WTC11 (cell line): ENCODE measurements around the gene KIAA1328. TPM values are rescaled to one million over a fixed set of nuclear protein-coding genes. Genes with fewer than 3 reads are reported as not detected.

Experiments used
- ATAC-seq: fragments of 200-7000 bp; cut with Tn5 transposase; 2 replicates; pipeline ENCODE4 v1.10.0; 2021; ENCODE audit warnings: mild to moderate bottlenecking, moderate library complexity
- CTCF ChIA-PET: fragments of 300-600 bp; sonication (Branson Sonifier 250); formaldehyde crosslinking; loops from one replicate; lab custom pipeline; 2021; ENCODE audit warnings: antibody characterized with exemption; lab: Charles Lee
- POLR2A ChIA-PET: fragments of 350-600 bp; sonication (Branson Sonifier 250); formaldehyde crosslinking; loops from one replicate; lab custom pipeline; 2021; ENCODE audit warnings: antibody characterized with exemption; lab: Charles Lee
- DNase-seq: peaks from one replicate; pipeline ENCODE4 v3.0.0; 2021; ENCODE audit warnings: low spot score
- H3K27ac Mint-ChIP-seq: 2 replicates; pipeline ENCODE4 v1.8.0; 2021; ENCODE audit warnings: mixed read lengths
- H3K27me3 Mint-ChIP-seq: 2 replicates; pipeline ENCODE4 v1.8.0; 2021; ENCODE audit warnings: low read depth, mild to moderate bottlenecking, moderate library complexity, mixed read lengths
- H3K36me3 Mint-ChIP-seq: 2 replicates; pipeline ENCODE4 v1.8.0; 2021; ENCODE audit warnings: mixed read lengths
- H3K4me1 Mint-ChIP-seq: 2 replicates; pipeline ENCODE4 v1.8.0; 2022; ENCODE audit warnings: mixed read lengths
- H3K4me3 Mint-ChIP-seq: 2 replicates; pipeline ENCODE4 v1.8.0; 2021; ENCODE audit warnings: mild to moderate bottlenecking, moderate library complexity, mixed read lengths
- H3K9me3 Mint-ChIP-seq: 2 replicates; pipeline ENCODE4 v1.8.0; 2021; ENCODE audit warnings: mixed read lengths
- HMGA2 ChIP-seq: fragments of 250-450 bp; sonication (Bioruptor Pico); IDR thresholded peaks from 2 replicates; pipeline ENCODE4 v1.4.0; 2021; ENCODE audit warnings: mild to moderate bottlenecking, moderate library complexity
- TCF7 ChIP-seq: sonication (generic); formaldehyde crosslinking; IDR thresholded peaks from 2 replicates; pipeline ENCODE4 v1.8.0; 2022; ENCODE audit warnings: mild to moderate bottlenecking, low read depth, missing genetic modification reagents, moderate library complexity
- total RNA-seq: library from RNA; stranded (reverse); gene quantifications from 3 replicates; pipeline ENCODE4 v1.2.3, GENCODE V29; 2021
- TF ChIP-seq, protein P1 (sequence below): fragments of 250-450 bp; sonication (Bioruptor Pico); IDR thresholded peaks from 2 replicates; pipeline ENCODE4 v1.8.0; 2021; ENCODE audit warnings: mild to moderate bottlenecking
- TF ChIP-seq, protein P2 (sequence below): sonication (generic); formaldehyde crosslinking; IDR thresholded peaks from 2 replicates; pipeline ENCODE4 v1.8.1; 2023; ENCODE audit warnings: mild to moderate bottlenecking, missing genetic modification reagents, moderate library complexity
- TF ChIP-seq, protein P3 (sequence below): sonication (generic); formaldehyde crosslinking; IDR thresholded peaks from 2 replicates; pipeline ENCODE4 v1.8.1; 2023; ENCODE audit warnings: mild to moderate bottlenecking, missing genetic modification reagents, moderate library complexity
- TF ChIP-seq, protein P4 (sequence below): sonication (generic); formaldehyde crosslinking; IDR thresholded peaks from 2 replicates; pipeline ENCODE4 v1.8.1; 2022; ENCODE audit warnings: mild to moderate bottlenecking, moderate library complexity, missing genetic modification reagents
- TF ChIP-seq, protein P5 (sequence below): sonication (generic); formaldehyde crosslinking; conservative IDR thresholded peaks from 2 replicates; pipeline ENCODE4 v1.8.1; 2023; ENCODE audit warnings: mild to moderate bottlenecking, low read depth, missing genetic modification reagents, moderate library complexity
- TF ChIP-seq, protein P6 (sequence below): fragments of 250-450 bp; sonication (Bioruptor Pico); IDR thresholded peaks from 2 replicates; pipeline ENCODE4 v2.1.2; 2022; ENCODE audit warnings: mild to moderate bottlenecking, moderate library complexity
- TF ChIP-seq, protein P7 (sequence below): sonication (generic); formaldehyde crosslinking; IDR thresholded peaks from 2 replicates; pipeline ENCODE4 v1.8.1; 2023; ENCODE audit warnings: mild to moderate bottlenecking, missing genetic modification reagents

Gene KIAA1328
- total RNA-seq, 1 experiment from 2014 or later: 4.8 TPM

DNA sequence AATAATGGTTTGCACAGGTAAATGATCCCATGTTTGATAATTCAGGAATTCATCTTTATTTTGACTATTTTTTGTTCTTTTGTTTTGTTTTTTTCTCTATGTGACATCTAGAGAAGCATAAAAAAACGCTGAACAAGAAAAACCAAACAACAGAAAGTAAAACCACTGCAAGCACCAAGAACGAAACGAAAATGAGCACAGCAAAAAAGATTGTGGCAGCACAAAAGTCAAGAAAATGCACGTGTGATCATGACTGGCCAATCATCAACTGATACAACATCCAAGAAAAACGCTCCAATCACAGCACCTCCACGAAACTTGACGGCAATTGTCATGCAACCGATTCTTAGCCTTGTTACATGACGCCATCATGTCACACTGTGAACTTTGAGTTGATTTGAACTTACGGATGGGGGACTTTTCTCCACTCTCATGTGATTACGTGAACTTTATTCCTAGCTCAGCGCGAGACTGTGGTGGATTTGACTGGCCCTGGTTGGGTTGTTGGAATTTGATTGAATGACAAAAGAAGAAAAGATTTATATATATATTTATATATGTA lies 417.9 kb downstream of the KIAA1328 start:
- H3K9me3 Mint-ChIP-seq: no peaks in the 10 kb centered on the region
- no peak for ATAC-seq

DNA sequence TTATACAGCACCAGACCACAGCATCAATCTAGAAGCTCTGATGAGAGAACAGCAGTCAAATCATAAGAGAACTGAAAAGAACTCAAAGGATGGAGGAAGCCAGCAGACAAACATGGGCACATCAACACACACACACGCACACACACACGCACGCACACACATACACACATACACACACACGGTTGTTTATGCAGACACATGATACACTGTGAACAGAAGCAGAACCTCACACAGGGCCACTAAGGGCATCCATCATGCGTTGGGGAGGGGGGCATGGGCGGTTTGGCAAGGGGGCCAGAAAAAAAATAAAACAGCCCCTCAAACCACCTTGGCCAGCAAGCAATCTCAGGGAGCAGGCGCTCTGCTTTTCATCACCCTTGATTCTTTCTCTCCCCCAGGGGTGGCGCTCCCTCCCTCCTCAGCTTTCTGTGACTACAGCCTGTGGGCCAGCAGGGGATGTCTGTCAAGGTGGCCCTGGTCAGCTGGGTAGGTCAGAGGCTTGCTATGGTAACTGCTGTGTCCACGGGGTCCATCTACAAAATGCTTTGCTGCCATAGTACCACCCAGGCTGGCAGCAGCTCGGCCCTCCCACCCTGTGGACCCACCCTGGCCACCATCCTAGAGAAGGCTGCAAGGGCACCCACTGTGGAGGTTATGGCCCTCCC lies 418.7 kb downstream of the KIAA1328 start:
- H3K27me3 Mint-ChIP-seq: peaks cover 52% of the 10 kb centered on the region

More for the DNA sequence above, 417.9 kb downstream of the KIAA1328 start:
- Mint-ChIP-seq H3K36me3 (no peaks in the 10 kb centered on the region), H3K27ac (no peak overlapping the region), H3K4me3 (no peak overlapping the region), H3K4me1 (peaks cover 14% of the 10 kb centered on the region), H3K27me3 (peaks cover 52% of the 10 kb centered on the region)
- TF ChIP-seq, protein P1, sequence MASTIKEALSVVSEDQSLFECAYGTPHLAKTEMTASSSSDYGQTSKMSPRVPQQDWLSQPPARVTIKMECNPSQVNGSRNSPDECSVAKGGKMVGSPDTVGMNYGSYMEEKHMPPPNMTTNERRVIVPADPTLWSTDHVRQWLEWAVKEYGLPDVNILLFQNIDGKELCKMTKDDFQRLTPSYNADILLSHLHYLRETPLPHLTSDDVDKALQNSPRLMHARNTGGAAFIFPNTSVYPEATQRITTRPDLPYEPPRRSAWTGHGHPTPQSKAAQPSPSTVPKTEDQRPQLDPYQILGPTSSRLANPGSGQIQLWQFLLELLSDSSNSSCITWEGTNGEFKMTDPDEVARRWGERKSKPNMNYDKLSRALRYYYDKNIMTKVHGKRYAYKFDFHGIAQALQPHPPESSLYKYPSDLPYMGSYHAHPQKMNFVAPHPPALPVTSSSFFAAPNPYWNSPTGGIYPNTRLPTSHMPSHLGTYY (CRISPR knock-in tag): no peak
- TF ChIP-seq, protein P2, sequence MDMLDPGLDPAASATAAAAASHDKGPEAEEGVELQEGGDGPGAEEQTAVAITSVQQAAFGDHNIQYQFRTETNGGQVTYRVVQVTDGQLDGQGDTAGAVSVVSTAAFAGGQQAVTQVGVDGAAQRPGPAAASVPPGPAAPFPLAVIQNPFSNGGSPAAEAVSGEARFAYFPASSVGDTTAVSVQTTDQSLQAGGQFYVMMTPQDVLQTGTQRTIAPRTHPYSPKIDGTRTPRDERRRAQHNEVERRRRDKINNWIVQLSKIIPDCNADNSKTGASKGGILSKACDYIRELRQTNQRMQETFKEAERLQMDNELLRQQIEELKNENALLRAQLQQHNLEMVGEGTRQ (CRISPR knock-in tag): peak; percentile 26
- no peak for DNase-seq
- CTCF ChIA-PET: no interaction called here
- POLR2A ChIA-PET: no interaction called here

More for the DNA sequence above, 418.7 kb downstream of the KIAA1328 start:
- H3K4me3 Mint-ChIP-seq: no peak overlapping the region
- peaks cover 18% of the 10 kb centered on the region for H3K4me1 Mint-ChIP-seq
- no peak overlapping the region for H3K27ac Mint-ChIP-seq
- no peaks in the 10 kb centered on the region for H3K36me3 Mint-ChIP-seq
- POLR2A ChIA-PET: no interaction called here
- DNase-seq (no peak), ATAC-seq (no peak)
- no peaks in the 10 kb centered on the region for H3K9me3 Mint-ChIP-seq
- CTCF ChIA-PET: no interaction called here
- TF ChIP-seq TCF7 (no peak), HMGA2 (no peak)
- TF ChIP-seq, protein P3, sequence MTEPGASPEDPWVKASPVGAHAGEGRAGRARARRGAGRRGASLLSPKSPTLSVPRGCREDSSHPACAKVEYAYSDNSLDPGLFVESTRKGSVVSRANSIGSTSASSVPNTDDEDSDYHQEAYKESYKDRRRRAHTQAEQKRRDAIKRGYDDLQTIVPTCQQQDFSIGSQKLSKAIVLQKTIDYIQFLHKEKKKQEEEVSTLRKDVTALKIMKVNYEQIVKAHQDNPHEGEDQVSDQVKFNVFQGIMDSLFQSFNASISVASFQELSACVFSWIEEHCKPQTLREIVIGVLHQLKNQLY (CRISPR knock-in tag): no peak
- TF ChIP-seq, protein P4, sequence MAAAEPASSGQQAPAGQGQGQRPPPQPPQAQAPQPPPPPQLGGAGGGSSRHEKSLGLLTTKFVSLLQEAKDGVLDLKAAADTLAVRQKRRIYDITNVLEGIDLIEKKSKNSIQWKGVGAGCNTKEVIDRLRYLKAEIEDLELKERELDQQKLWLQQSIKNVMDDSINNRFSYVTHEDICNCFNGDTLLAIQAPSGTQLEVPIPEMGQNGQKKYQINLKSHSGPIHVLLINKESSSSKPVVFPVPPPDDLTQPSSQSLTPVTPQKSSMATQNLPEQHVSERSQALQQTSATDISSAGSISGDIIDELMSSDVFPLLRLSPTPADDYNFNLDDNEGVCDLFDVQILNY: no peak
- TF ChIP-seq, protein P5, sequence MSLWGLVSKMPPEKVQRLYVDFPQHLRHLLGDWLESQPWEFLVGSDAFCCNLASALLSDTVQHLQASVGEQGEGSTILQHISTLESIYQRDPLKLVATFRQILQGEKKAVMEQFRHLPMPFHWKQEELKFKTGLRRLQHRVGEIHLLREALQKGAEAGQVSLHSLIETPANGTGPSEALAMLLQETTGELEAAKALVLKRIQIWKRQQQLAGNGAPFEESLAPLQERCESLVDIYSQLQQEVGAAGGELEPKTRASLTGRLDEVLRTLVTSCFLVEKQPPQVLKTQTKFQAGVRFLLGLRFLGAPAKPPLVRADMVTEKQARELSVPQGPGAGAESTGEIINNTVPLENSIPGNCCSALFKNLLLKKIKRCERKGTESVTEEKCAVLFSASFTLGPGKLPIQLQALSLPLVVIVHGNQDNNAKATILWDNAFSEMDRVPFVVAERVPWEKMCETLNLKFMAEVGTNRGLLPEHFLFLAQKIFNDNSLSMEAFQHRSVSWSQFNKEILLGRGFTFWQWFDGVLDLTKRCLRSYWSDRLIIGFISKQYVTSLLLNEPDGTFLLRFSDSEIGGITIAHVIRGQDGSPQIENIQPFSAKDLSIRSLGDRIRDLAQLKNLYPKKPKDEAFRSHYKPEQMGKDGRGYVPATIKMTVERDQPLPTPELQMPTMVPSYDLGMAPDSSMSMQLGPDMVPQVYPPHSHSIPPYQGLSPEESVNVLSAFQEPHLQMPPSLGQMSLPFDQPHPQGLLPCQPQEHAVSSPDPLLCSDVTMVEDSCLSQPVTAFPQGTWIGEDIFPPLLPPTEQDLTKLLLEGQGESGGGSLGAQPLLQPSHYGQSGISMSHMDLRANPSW: no peak
- TF ChIP-seq, protein P6, sequence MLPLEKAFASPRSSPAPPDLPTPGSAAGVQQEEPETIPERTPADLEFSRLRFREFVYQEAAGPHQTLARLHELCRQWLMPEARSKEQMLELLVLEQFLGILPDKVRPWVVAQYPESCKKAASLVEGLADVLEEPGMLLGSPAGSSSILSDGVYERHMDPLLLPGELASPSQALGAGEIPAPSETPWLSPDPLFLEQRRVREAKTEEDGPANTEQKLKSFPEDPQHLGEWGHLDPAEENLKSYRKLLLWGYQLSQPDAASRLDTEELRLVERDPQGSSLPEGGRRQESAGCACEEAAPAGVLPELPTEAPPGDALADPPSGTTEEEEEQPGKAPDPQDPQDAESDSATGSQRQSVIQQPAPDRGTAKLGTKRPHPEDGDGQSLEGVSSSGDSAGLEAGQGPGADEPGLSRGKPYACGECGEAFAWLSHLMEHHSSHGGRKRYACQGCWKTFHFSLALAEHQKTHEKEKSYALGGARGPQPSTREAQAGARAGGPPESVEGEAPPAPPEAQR (CRISPR knock-in tag): no peak
- TF ChIP-seq, protein P7, sequence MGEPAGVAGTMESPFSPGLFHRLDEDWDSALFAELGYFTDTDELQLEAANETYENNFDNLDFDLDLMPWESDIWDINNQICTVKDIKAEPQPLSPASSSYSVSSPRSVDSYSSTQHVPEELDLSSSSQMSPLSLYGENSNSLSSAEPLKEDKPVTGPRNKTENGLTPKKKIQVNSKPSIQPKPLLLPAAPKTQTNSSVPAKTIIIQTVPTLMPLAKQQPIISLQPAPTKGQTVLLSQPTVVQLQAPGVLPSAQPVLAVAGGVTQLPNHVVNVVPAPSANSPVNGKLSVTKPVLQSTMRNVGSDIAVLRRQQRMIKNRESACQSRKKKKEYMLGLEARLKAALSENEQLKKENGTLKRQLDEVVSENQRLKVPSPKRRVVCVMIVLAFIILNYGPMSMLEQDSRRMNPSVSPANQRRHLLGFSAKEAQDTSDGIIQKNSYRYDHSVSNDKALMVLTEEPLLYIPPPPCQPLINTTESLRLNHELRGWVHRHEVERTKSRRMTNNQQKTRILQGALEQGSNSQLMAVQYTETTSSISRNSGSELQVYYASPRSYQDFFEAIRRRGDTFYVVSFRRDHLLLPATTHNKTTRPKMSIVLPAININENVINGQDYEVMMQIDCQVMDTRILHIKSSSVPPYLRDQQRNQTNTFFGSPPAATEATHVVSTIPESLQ: no peak
